Measurements from ENCODE around the gene ARHGEF3. TPM values are rescaled to one million over a fixed set of nuclear protein-coding genes. Genes with fewer than 3 reads are reported as not detected.

The ARHGEF3 gene
- total RNA-seq, 1 experiment from 2014 or later, result 4.4 TPM

- no CpG with 5 or more reads among the region's 3 CpGs for WGBS (ENCODE audit: extremely low coverage, insufficient read length, low lambda C conversion rate)
- DNase-seq, result no peak
- Histone ChIP-seq H3K14ac (ENCODE audit: insufficient read depth, low read length) (no peak overlapping the region), H4K20me1 (ENCODE audit: control insufficient read depth, insufficient read depth, insufficient read length) (no peaks in the 10 kb centered on the region), H2AK5ac (ENCODE audit: insufficient read length, low read length) (no peak overlapping the region), H3K56ac (ENCODE audit: insufficient read length, low read depth, low read length) (no peak overlapping the region), H3K79me2 (ENCODE audit: insufficient read depth, low read length) (no peaks in the 10 kb centered on the region), H3K23ac (ENCODE audit: insufficient read length, low read depth, low read length) (no peak overlapping the region), H3K27me3 (ENCODE audit: insufficient read depth, low read length) (no peaks in the 10 kb centered on the region; the same call in 1 of the 2 replicates), H2BK5ac (ENCODE audit: insufficient read length, low read length) (no peak overlapping the region), H3K18ac (ENCODE audit: insufficient read length, low read depth, low read length) (no peak overlapping the region), H4K8ac (replicated peaks; ENCODE audit: insufficient read length, low read depth, low read length) (no peak overlapping the region), H2BK12ac (ENCODE audit: insufficient read length, low read depth, low read length) (no peak overlapping the region), H3K27ac (ENCODE audit: insufficient read length, low read depth, low read length) (no peak overlapping the region), H3K4ac (ENCODE audit: low read depth, low read length) (no peak overlapping the region), H3K79me1 (ENCODE audit: insufficient read depth, low read depth, low read length, poor library complexity, severe bottlenecking) (no peaks in the 10 kb centered on the region), H2BK120ac (ENCODE audit: low read depth, low read length, poor library complexity, severe bottlenecking) (no peak overlapping the region), H3K23me2 (ENCODE audit: insufficient read length, low read depth, low read length, poor library complexity, severe bottlenecking) (no peaks in the 10 kb centered on the region), H3K4me2 (ENCODE audit: insufficient read depth, insufficient read length, low read length) (no peak overlapping the region), H2AFZ (ENCODE audit: low read length) (no peak overlapping the region), H4K5ac (ENCODE audit: insufficient read length, low read depth, low read length) (no peak overlapping the region), H4K91ac (ENCODE audit: insufficient read length, low read depth, low read length) (no peak overlapping the region), H2BK15ac (ENCODE audit: low read depth, low read length) (no peak overlapping the region), H3K9ac (ENCODE audit: extremely low read depth, insufficient read length, low read length) (no peak overlapping the region), H3T11ph (ENCODE audit: low read length) (no peak overlapping the region), H3K9me3 (ENCODE audit: control insufficient read depth, low read depth, low read length) (no peaks in the 10 kb centered on the region), H2BK20ac (ENCODE audit: low read depth, low read length, poor library complexity, severe bottlenecking) (no peak overlapping the region), H3K4me1 (ENCODE audit: insufficient read depth, low read length) (no peaks in the 10 kb centered on the region)
- H3K36me3 Mint-ChIP-seq (ENCODE audit: insufficient read depth in 1 of 3, low read depth in 3 of 3), result no peaks in the 10 kb centered on the region
- H3K27me3 Mint-ChIP-seq (ENCODE audit: low read depth), result no peaks in the 10 kb centered on the region
- no peaks in the 10 kb centered on the region for H3K9me3 Mint-ChIP-seq
- H3K27ac Mint-ChIP-seq, result no peak overlapping the region
- TF ChIP-seq CTCF (conservative IDR thresholded peaks at IDR 0.05), result no peak
- H3K4me3 Mint-ChIP-seq, result no peak overlapping the region
- peaks cover under 1 to 2% of the 10 kb centered on the region in 2 experiments for H3K4me1 Mint-ChIP-seq
Observed at GRCh38 chr3:56776556-56776950, 25.2 kb downstream of the ARHGEF3 start.
